Esophagus muscularis mucosa (tissue), 4 donors: Measurements from ENCODE around the gene TMA7.

Experiments used
- CTCF ChIP-seq, 3 experiments: fragments of 200-600 bp in 2 of 3; fragments of 450-650 bp in 1 of 3; sonication (generic) in 2 of 3; IDR thresholded peaks; one replicate each; pipeline ENCODE4 v1.5.1; 2017 to 2019; ENCODE audit warnings: antibody characterized with exemption in 3 of 3, mild to moderate bottlenecking in 2 of 3, moderate library complexity in 1 of 3
- EP300 ChIP-seq: sonication (generic); formaldehyde crosslinking; IDR thresholded peaks from one replicate; pipeline ENCODE4 v1.6.1; 2017; ENCODE audit warnings: antibody characterized with exemption
- POLR2A ChIP-seq: fragments of 450-650 bp; IDR thresholded peaks from one replicate; pipeline ENCODE4 v1.6.1; 2017; ENCODE audit warnings: antibody characterized with exemption, moderate library complexity, mild to moderate bottlenecking, low read depth

DNA sequence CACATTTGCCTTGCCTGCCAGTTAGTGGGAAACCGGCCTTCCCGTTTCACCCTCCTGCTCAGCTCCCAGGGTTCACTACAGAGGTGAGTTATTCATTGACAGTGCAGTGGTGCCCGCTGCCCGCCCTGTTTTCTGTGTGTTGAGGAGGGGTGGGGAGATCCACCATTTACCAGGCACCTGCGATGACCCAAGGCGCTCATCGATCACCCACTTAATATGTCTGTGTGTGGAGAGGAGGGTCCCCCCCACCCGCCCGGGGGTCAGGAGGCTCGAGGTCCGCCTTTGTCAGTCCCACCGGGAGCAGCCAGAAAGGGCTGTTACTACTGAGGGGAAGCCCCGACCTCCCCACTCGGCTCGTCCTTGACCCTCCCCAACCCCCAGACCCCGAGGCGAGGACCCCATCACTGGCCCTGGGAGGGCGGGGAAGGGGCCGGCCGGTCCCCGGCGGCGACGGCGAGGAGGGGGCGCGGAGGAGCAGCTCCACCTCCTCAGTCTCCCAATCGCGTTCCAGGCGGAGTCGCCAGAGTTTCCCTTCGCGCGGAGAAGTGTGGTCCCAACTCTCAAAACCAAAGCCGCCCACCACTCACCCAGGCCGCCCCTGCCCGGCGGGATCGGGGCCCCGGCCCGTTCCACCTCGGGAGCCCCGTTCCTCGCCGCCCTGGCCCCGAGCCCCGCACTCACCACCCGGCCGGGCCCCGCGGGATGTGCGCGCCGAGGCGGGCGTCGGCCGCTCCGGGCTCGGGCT lies 11.3 kb upstream of the TMA7 start:
- no peak for TF ChIP-seq CTCF (IDR thresholded peaks at IDR 0.05)
- TF ChIP-seq EP300 = no peak
- TF ChIP-seq POLR2A = no peak
